MM.1S (cell line): ENCODE data around the gene FHL3.

Experiments
- DNase-seq: peaks from one replicate; pipeline ENCODE4 v3.0.0-alpha.2; 2015
- H2AFZ ChIP-seq: fragments of 300-600 bp; sonication (generic); 2 replicates; pipeline ENCODE4 v1.6.0; 2016; ENCODE audit warnings: antibody characterized with exemption, low read length
- H3F3A ChIP-seq: fragments of 300-600 bp; sonication (generic); 2 replicates; pipeline ENCODE4 v1.6.1; 2016; ENCODE audit warnings: mild to moderate bottlenecking, antibody characterized with exemption, low read length, moderate library complexity, mixed read lengths; ENCODE audit not compliant: insufficient read depth
- H3K27ac ChIP-seq: fragments of 300-600 bp; sonication (generic); 2 replicates; pipeline ENCODE4 v1.5.1; 2016; ENCODE audit warnings: mild to moderate bottlenecking, low read length
- H3K27me3 ChIP-seq: fragments of 300-600 bp; sonication (generic); replicated peaks from 2 replicates; pipeline ENCODE4 v1.6.0; 2016; ENCODE audit warnings: low read length; ENCODE audit not compliant: insufficient read depth
- H3K36me3 ChIP-seq: fragments of 300-600 bp; sonication (generic); replicated peaks from 2 replicates; pipeline ENCODE4 v1.6.1; 2016; ENCODE audit warnings: mild to moderate bottlenecking, low read length, mixed read lengths; ENCODE audit not compliant: insufficient read depth
- H3K4me1 ChIP-seq: fragments of 300-600 bp; sonication (generic); 2 replicates; pipeline ENCODE4 v1.6.1; 2016; ENCODE audit warnings: low read length, mixed read lengths
- H3K4me2 ChIP-seq: fragments of 300-600 bp; sonication (generic); 2 replicates; pipeline ENCODE4 v1.6.0; 2016; ENCODE audit warnings: low read depth, low read length
- H3K4me3 ChIP-seq: fragments of 300-600 bp; sonication (generic); 2 replicates; pipeline ENCODE4 v1.5.1; 2016; ENCODE audit warnings: low read length, mixed read lengths
- H3K79me2 ChIP-seq: fragments of 300-600 bp; sonication (generic); 2 replicates; pipeline ENCODE4 v1.6.1; 2016; ENCODE audit warnings: mixed run types, low read length, mixed read lengths
- H3K9ac ChIP-seq: fragments of 300-600 bp; sonication (generic); 2 replicates; pipeline ENCODE4 v1.6.1; 2016; ENCODE audit warnings: low read length, mixed read lengths
- H3K9me2 ChIP-seq: fragments of 300-600 bp; sonication (generic); replicated peaks from 2 replicates; pipeline ENCODE4 v1.6.1; 2016; ENCODE audit warnings: mild to moderate bottlenecking, low read length, mixed read lengths; ENCODE audit not compliant: insufficient read depth
- H3K9me3 ChIP-seq: fragments of 300-600 bp; sonication (generic); replicated peaks from 2 replicates; pipeline ENCODE4 v1.6.1; 2016; ENCODE audit warnings: mild to moderate bottlenecking, low read length, mixed read lengths; ENCODE audit not compliant: insufficient read depth
- H4K20me1 ChIP-seq: fragments of 300-600 bp; sonication (generic); 2 replicates; pipeline ENCODE4 v1.6.1; 2016; ENCODE audit warnings: mild to moderate bottlenecking, low read length, moderate library complexity, mixed read lengths; ENCODE audit not compliant: insufficient read depth
- CTCF ChIP-seq: fragments of 300-600 bp; sonication (generic); IDR thresholded peaks from 2 replicates; pipeline ENCODE4 v1.5.1; 2016; ENCODE audit warnings: antibody characterized with exemption, low read length, mixed read lengths
- EZH2 ChIP-seq: fragments of 300-600 bp; sonication (generic); optimal IDR thresholded peaks from 2 replicates; pipeline ENCODE3; 2017; ENCODE audit warnings: low read depth, mild to moderate bottlenecking, antibody characterized with exemption, low read length, mixed read lengths
- EZH2phosphoT487 ChIP-seq: fragments of 300-600 bp; sonication (generic); IDR thresholded peaks from 2 replicates; pipeline ENCODE4 v1.6.1; 2018; ENCODE audit warnings: antibody characterized with exemption, low read length

Gene FHL3

DNA sequence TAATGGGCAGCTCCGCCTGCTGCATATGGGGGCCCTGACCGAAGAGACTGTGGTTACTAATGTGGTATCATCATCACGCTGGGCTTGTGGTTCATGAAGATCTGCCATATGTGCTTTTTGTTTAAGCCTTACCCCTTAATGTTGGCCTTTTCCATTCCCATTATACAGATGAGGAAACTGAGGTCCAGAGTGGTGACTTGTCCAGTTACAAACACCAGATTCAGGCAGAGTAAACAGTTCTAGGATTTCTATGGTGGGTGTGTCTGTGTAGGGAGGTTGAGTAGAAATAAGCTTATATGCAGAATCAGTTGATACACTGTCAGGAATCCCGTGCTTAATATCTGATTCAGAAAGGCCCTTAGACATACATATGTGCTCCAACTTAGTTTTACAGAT, 7.9 kb upstream of the FHL3 start:
- Histone ChIP-seq H3F3A (peaks cover 4% of the 10 kb centered on the region; the same call in 1 of the 2 replicates), H4K20me1 (no peaks in the 10 kb centered on the region), H3K4me3 (peak overlapping the region; percentile 92), H2AFZ (peak overlapping the region; percentile 90; the same call in 1 of the 2 replicates), H3K4me1 (peaks cover 14% of the 10 kb centered on the region), H3K79me2 (peaks cover 55% of the 10 kb centered on the region), H3K9me3 (no peaks in the 10 kb centered on the region), H3K4me2 (peak overlapping the region; percentile 98), H3K9ac (peak overlapping the region; percentile 94), H3K27ac (peak overlapping the region; percentile 75; the same call in 1 of the 2 replicates), H3K27me3 (no peaks in the 10 kb centered on the region), H3K36me3 (no peaks in the 10 kb centered on the region; the same call in 1 of the 2 replicates), H3K9me2 (no peaks in the 10 kb centered on the region)
- no peak for TF ChIP-seq EZH2phosphoT487
- TF ChIP-seq CTCF = no peak
- TF ChIP-seq EZH2 = no peak
- DNase-seq = no peak

DNA sequence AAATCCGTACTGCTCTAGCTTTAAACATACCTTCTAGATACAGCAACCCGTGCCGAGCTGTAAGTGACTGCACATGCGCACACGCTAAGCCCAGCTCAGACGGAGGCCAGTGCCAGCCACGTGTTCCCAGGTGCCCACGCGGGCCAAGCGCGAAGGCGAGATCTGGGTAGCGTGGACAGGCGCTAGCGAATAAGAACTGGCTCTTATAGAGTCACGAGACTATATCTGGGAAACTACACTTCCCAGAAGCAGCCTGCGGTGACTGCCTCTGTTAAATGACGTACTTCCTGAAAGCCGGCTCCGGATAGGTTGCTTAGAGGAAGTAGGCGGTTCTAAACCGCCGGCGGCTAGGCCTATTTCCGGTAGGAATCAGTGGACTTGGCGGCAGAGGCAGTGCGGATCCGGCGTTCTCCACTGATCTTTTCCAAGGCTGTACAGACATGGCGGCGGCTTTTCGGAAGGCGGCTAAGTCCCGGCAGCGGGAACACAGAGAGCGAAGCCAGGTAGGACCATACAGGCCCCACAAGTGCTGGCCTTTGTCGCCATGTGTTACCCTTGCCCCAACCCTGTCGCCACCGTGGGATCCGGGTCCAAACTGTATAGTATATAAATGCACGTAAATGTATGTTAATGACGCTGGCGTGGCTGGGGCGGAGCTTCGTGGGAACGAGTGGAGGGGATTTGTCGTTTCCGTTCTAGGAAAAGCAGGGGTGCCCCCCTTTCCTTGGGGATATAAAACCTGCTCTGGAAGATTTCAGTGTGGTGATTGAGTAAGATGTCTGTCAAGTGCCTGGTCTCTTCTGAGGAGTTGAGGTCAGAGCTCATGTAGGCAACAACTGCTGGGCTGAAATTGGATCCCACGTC, 7.3 kb upstream of the FHL3 start, which contains the start of gene UTP11:
Gene UTP11 (plus strand): TSS at position 372 of the 864 bp plus-strand sequence. CDS start 69 bp downstream, at position 441.
- Histone ChIP-seq H2AFZ (peak within 1 kb of the TSS; percentile 90), H3K4me3 (peak within 1 kb of the TSS; percentile 92), H3K9ac (peak within 1 kb of the TSS; percentile 94), H3K4me1 (peaks cover 14% of the 10 kb centered on the region), H3K9me2 (no peaks in the 10 kb centered on the region), H4K20me1 (no peaks in the 10 kb centered on the region), H3K27ac (peak within 1 kb of the TSS; percentile 75; the same call in 1 of the 2 replicates), H3K36me3 (no peaks in the 10 kb centered on the region), H3K27me3 (no peaks in the 10 kb centered on the region), H3K4me2 (peak within 1 kb of the TSS; percentile 98), H3K79me2 (peaks cover 51% of the 10 kb centered on the region), H3F3A (peaks cover 4% of the 10 kb centered on the region; the same call in 1 of the 2 replicates), H3K9me3 (no peaks in the 10 kb centered on the region)
- no peak for TF ChIP-seq EZH2
- no peak for TF ChIP-seq EZH2phosphoT487
- TF ChIP-seq CTCF = no peak
- DNase-seq = peak; percentile 99

DNA sequence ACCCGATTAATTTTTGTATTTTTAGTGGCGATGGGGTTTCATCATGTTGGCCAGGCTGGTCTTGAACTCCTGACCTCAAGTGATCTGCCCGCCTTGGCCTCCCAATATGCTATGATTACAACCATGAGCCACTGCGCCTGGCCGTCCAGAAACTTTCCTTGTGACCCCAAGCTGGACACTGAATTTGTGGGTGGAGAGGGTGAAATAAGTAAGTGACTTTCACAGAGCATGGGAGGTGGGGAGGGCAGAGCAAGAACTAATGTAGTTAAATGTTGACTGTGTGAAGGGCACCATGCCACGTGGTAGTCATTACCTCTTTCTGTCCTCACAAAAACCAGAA, 4.5 kb upstream of the FHL3 start:
- no peak for TF ChIP-seq EZH2phosphoT487
- no peak for TF ChIP-seq CTCF
- TF ChIP-seq EZH2 = no peak
- Histone ChIP-seq H3K36me3 (no peaks in the 10 kb centered on the region), H3K27me3 (peaks cover under 1% of the 10 kb centered on the region; the same call in 1 of the 2 replicates), H3K4me1 (peaks cover 8% of the 10 kb centered on the region), H3K79me2 (peaks cover 23% of the 10 kb centered on the region), H2AFZ (no peak overlapping the region), H3F3A (peaks cover 4% of the 10 kb centered on the region; the same call in 1 of the 2 replicates), H3K4me2 (no peak overlapping the region), H3K9me2 (no peaks in the 10 kb centered on the region), H3K9me3 (no peaks in the 10 kb centered on the region), H3K4me3 (no peak overlapping the region), H3K27ac (no peak overlapping the region), H3K9ac (no peak overlapping the region), H4K20me1 (no peaks in the 10 kb centered on the region)
- no peak for DNase-seq
